K562 (cell line): Measurements from ENCODE around the gene ATF5.

Experiments used
- ARID2 ChIP-seq: fragments of 450-650 bp; IDR thresholded peaks from 2 replicates; pipeline ENCODE4 v1.6.1; 2017; ENCODE audit warnings: antibody characterized with exemption, mild to moderate bottlenecking
- BHLHE40 ChIP-seq: IDR thresholded peaks from 2 replicates; pipeline ENCODE4 v1.6.1; 2011; ENCODE audit warnings: low read length, improper control_type of control experiment
- CBX2 ChIP-seq: fragments of 200-600 bp; sonication (generic); IDR thresholded peaks from one replicate; pipeline ENCODE4 v1.6.1; 2012; ENCODE audit warnings: mild to moderate bottlenecking, low read length, inconsistent platforms; ENCODE audit not compliant: insufficient read depth, poor library complexity, severe bottlenecking
- CBX5 ChIP-seq: IDR thresholded peaks from 2 replicates; pipeline ENCODE4 v1.6.1; 2014; ENCODE audit warnings: low read depth, borderline replicate concordance
- JUND ChIP-seq, 2 experiments: IDR thresholded peaks; 2 replicates in 1 of 2; 3 replicates in 1 of 2; pipeline ENCODE4 v1.6.1; 2011; ENCODE audit warnings: borderline replicate concordance in 2 of 2, low read depth in 2 of 2, low read length in 2 of 2, improper control_type of control experiment in 1 of 2, missing biosample characterization in 1 of 2, missing genetic modification characterization in 1 of 2, missing genetic modification reagents in 1 of 2
- MTA3 ChIP-seq: fragments of 450-650 bp; formaldehyde crosslinking; IDR thresholded peaks from 2 replicates; pipeline ENCODE4 v1.6.1; 2017; ENCODE audit warnings: mild to moderate bottlenecking, borderline replicate concordance
- RBM34 ChIP-seq: fragments of 200-400 bp; formaldehyde crosslinking; IDR thresholded peaks from 2 replicates; pipeline ENCODE4 v1.6.1; 2018; ENCODE audit warnings: low read length, borderline replicate concordance; ENCODE audit not compliant: insufficient read depth
- SMC3 ChIP-seq: conservative IDR thresholded peaks from 2 replicates; pipeline ENCODE4 v1.6.1; 2011; ENCODE audit warnings: low read depth, low read length, improper control_type of control experiment; ENCODE audit not compliant: insufficient read depth
- TCF7 ChIP-seq: sonication (generic); IDR thresholded peaks from 2 replicates; pipeline ENCODE4 v1.6.1; 2016; ENCODE audit warnings: antibody characterized with exemption, borderline replicate concordance
- ZFP36 ChIP-seq: fragments of 150-350 bp; IDR thresholded peaks from 2 replicates; pipeline ENCODE4 v1.6.1; 2018; ENCODE audit warnings: low read length, low read depth; ENCODE audit not compliant: partially characterized antibody
- ZNF124 ChIP-seq: sonication (generic); formaldehyde crosslinking; IDR thresholded peaks from 2 replicates; pipeline ENCODE4 v1.8.1; 2022; ENCODE audit warnings: missing genetic modification reagents
- ZNF146 ChIP-seq: IDR thresholded peaks from one replicate; pipeline ENCODE4 v1.6.1; 2018; ENCODE audit warnings: missing compliant biosample characterization; ENCODE audit not compliant: unreplicated experiment
- TF ChIP-seq, protein P1 (sequence below): IDR thresholded peaks from 2 replicates; pipeline ENCODE4 v1.6.1; 2016; ENCODE audit warnings: missing genetic modification characterization, missing compliant biosample characterization

- no peak for TF ChIP-seq ZFP36
- TF ChIP-seq RBM34, result no peak
- TF ChIP-seq CBX5, result no peak
- TF ChIP-seq, protein P1, sequence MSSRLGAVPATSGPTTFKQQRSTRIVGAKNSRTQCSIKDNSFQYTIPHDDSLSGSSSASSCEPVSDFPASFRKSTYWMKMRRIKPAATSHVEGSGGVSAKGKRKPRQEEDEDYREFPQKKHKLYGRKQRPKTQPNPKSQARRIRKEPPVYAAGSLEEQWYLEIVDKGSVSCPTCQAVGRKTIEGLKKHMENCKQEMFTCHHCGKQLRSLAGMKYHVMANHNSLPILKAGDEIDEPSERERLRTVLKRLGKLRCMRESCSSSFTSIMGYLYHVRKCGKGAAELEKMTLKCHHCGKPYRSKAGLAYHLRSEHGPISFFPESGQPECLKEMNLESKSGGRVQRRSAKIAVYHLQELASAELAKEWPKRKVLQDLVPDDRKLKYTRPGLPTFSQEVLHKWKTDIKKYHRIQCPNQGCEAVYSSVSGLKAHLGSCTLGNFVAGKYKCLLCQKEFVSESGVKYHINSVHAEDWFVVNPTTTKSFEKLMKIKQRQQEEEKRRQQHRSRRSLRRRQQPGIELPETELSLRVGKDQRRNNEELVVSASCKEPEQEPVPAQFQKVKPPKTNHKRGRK (tag), result no peak
- no peak for TF ChIP-seq MTA3
- no peak for TF ChIP-seq JUND (IDR thresholded peaks at IDR 0.05; ENCODE audit: borderline replicate concordance, low read depth, low read length)
- no peak for TF ChIP-seq JUND (tag; IDR thresholded peaks at IDR 0.05; ENCODE audit: borderline replicate concordance, low read depth, low read length)
- TF ChIP-seq CBX2, result no peak
- no peak for TF ChIP-seq ARID2
- no peak for TF ChIP-seq ZNF124 (CRISPR knock-in tag)
- TF ChIP-seq TCF7, result no peak
- no peak for TF ChIP-seq ZNF146
- no peak for TF ChIP-seq BHLHE40
- no peak for TF ChIP-seq SMC3
Observed at GRCh38 chr19:49952906-49953305, 23.9 kb downstream of the ATF5 start.
